NCI-H2029 (cell line): ENCODE results near the gene FYN.

ENCODE experiments used
- DNase-seq: peaks from one replicate; lab custom pipeline; 2025; lab: John Stamatoyannopoulos, UW

FYN gene

DNA sequence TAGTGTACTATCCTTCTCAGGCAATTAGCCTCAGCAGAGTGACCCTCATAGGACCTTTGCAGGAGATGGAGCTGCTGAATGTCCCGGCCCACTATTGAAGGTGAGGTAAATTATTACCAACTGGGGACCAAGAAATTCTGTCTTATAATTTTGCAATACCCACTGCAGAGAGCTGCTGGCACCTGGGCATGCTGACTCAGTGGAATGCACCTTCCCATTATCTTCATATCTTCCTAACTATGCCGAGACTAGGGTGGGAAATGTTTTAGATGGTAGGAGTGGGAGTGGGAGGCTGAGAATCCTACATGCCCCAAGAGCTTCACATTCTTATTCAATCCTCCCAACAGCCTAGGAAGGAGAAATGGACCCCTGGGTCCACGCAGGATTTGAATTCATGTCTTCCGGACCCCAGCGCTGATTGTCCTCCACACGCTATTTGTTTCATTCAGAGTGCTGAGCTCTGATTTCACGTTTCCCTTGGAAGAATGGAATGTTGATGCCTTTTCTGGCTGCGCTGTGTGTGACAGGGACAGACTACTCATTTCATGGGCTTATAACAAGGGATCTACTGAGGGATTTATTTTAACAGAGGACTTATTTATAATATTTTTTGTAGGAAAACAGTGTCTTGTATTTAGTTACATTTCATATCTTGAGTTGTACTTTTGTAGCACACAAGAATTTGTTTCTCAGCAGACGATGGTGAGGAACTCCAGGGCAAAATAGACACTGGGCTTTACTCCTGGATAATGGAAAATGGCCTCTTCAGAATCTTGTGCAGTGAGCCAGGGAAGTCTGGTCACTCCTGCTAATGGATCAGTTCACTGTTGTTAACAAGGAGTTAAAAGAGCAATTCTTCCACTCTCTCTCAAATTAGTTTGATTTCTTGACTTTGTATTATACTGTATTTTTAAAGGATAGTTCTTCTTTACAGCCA, 66.4 kb downstream of the FYN start:
- no peak for DNase-seq

DNA sequence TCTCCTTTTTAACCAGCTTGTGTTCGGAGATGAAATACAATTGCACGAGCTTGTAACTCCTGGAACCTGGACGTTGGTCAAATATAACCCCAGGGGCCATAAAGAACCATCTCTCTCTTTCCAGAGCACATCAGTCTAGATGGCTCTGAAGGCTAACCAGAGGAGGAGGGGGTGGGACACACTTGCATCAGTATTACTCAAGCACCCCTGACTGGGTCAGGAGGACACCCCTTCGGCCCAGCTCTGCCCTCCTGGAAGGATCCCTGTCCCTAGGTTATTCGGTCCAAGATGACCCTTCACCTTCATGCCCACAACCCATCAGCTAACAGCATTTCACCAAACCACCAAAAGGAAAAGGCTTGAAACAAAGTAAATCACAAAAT, 67.1 kb downstream of the FYN start:
- DNase-seq, result no peak

DNA sequence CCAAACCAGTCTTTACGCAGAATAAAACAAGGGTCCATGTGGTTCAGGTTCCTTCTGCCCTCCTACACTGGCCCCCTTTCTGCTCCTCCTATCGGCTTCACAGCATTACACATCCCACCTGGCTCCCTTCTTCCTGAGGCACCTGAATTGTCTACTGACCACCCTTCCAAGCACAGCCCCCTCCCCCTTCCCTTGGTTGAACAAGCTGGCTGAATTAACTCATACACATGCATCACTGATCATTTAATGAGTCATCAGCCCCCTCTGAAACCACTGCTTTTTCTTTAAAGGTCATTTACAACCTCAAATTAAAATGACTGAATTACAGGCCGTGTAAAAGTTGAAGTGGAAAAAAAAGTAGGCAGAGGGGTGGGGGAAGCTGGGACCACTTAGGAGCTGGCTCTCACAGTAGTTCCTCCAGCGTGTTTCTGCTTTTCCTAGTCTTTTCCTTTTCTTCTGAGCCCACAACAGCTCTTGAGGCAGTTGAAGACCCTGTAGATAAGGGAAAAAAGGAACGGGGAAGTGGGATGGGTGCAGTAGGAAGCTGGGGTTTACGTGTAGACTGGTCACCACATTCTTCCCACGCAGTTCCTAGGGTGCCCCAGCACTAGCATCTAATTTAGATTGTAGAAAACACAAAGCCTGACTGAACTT, 67.6 kb downstream of the FYN start:
- no peak for DNase-seq

DNA sequence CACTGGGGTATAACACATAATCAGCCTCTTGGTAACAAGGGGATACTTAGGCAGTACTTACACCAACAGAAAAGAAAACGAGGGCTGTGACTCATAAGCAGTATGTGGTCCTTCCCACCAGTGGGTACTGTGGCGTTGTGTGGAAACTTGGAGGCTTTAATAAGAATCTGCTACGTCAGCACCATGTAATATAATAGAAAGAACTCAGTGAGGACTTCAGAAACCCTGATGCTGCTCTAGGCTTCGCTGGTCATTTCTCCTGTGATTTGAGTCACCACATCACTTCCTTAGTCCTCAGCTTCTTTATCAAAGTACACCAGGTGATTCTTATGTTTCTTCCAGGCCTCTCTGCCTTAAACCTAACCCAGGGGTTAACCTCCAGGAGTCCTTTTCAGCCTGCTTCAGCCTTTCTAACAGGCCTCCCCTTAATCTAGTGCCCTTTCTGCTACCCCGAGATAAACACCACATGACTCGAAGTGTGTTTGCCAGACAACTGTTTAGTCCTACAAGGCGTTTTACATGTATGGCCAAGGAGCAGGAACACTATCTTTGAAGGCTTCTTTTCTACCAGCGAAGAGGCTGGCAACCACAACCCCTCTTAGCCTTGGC, 68.5 kb downstream of the FYN start:
- DNase-seq, result no peak

DNA sequence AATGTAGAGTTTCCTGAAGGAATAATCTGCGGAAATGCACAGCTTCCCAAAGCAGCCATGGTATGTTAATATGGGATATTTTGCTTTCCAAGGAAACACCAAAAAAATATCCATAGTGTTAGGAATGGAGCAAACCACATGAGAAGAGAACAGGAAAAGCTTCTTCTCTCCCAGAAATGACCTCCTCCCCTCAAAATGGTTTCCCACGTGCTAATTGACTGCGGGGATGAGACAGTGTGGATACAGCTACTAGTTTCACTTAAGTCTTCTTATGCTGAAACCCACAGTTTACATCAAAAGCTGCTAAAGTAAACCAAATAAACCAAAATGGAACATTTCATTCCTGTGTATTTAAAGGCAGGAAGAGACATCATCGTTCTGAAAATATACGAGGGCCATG, 69.4 kb downstream of the FYN start:
- DNase-seq, result no peak

DNA sequence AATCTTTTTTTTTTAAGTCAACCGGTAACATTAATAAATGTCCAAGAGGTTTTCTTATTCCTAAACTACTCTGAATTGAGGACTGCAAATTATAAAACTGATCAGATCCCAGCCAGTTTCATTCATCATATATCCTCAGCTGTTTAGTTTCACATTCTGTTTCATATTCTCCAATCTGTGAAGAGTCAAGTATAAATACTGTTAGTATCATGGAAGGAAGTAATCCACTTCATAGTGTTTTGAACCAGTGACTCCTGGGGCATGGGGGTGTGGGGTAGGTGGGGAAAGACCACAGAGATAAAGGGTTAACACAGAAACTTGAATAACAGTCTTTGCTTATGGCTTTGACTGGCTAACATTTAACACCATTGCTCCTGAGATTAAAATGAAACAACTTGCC, 69.9 kb downstream of the FYN start:
- no peak for DNase-seq

DNA sequence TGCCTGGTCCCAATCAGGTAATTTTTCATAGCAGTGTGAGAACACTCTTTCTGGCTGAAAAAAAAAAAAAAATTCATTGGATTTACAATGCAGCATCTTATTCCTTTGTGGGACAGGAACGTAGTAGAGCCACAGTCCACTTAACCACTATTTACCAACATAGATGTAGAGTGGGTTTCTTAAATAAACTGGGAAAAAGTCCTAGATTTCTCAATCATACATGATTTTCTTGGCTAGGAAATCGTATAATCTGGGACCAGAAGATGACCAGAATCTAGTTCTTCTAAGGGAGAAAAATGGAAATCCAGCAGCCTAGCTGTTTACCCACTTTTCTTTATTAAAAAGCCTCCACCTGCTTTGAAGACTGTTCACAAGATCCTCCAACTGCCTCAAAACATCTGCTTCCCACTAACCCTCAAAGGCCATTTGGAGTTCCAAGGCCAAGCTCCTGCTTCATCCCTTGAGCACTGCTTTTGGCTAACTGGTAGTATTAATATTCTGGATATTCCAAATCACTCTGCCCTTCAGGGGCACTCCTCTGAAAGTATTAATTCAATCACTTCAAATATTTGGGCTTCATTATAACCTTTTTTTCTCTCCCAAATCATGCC, 70.4 kb downstream of the FYN start:
- no peak for DNase-seq

DNA sequence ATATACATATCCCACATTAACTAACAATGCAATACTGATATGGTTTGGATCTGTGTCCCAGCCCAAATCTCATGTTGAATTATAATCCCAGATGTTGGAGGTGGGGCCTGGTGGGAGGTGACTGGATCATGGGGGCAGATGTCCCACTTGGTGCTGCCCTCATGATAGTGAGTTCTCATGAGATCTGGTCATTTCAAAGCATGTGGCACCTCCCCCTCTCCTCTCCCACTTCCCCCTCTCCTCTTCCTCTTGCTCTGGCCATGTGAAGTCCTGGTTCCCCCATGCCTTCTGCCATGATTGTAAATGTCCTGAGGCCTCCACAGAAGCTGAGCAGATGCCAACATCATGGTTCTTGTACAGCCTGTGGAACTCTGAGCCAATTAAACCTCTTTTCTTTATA, 71.2 kb downstream of the FYN start:
- no peak for DNase-seq

DNA sequence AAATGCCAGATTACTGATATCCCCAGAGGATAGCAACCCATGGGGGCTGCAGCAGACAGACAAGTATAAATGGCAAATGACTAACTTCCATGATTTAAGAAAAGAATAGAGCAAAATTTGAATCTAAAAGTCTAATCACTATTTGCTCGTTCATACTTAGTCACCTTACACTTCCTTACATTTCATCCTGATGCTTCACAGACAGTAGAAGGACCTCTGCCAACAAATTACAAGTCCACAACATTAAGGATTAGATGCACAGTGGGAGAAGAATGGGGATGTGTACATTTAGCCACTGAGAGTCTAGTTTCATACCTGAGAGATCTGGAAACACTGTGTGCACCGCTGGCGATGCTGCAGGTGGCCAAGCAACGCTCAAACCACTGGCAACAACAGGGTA, 72.4 kb downstream of the FYN start:
- DNase-seq, result no peak

DNA sequence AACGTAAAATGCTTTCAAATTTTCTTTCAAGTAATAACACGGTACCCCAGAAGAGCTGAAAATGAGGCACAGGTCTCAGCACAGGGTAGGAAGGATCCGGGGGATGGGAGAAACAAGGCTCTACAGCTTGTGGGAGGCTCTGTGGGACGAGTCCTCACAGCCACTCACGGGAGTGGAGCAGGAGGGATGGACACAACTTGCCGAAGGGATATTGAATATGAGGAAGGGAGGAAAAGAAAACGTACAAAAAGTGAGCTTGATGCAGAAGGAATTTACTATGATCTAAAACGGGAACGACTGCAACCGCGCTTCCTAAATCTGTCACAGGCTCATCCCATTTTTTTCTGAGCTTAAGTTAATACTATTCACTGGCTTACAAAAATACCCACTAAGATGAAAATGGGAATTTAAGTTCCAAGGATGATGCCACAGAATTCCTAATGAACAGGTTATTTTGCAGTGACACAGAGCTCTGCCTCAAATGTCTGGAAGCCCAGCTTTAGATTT, 72.9 kb downstream of the FYN start:
- DNase-seq, result no peak

DNA sequence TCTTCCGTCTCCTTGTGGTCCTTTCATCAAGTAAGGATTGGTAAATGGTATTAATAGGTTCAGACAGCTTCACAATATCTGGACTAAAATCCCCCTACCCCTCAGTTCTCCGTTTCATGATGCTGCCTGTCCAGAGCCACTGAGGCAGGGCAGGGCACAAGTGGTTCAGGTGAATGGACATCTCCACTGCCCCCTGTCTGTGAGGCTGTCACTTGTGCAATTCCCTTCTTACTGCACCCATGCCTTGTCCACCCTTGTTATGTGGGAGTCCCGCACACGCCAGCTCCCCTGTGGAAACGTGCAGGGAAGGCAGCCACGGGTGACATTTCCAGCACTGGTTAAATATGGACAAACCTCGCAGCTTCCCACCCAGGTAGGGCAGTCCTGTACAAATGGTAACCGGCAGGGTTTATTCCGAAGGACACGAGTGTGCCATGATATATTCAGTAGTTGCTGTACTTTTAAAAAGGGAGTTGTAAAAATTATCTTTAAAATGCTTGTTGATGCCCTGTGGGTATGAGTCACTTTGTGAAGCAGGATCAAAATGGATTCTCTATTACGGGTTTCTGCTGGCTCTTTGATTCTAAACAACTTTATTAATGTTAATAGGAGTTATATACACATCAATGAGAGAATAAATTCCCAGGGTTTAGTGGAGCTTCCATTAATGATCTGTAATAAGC, 73.5 kb downstream of the FYN start:
- DNase-seq, result no peak

DNA sequence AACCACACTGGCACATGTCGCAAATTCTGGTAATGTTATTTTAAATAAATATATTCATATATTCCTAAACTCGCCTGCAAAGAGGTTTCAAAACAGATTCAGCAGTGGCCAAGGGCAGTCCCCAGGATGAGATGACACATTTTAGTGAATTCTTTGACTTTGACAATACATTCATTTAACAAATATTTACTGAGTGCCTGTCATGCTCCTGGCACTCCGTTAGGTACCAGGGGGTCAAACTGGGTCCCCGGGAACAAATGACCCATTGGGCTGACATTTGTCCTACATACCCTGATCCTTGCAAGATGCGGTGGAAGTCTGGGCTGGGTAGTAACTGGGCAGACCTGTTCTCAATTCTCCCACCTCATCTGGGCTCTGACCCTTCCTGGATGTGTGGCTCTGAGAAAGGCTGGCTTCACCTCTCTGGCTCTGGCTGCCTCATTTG, 74.9 kb downstream of the FYN start:
- DNase-seq, result no peak

DNA sequence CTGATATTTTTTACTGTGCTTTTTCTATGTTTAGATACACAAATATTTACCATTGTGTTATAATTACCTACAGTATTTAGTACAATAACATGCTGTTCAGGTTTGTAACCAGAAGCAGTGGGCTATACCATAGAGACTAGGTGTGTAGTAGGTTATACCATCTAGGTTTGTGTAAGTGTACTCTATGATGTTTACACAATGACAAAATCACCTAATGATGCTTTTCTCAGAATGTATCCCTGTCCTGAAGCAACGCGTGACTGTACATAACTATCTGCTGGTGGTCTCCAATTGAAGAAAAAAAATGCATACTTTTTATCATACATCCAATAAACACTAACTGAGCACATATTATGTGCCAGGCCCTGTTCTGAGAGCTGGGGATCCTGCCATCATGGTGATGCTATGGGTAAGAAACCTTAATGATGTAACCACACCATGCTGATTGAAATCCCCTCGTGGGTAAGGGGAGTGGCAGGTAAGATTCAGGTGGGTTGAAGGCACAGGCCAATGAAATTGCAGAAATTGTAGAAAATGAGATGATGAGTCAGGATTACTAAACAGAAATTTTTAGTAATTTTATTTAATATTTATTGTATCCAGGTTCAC, 76.8 kb downstream of the FYN start:
- no peak for DNase-seq

DNA sequence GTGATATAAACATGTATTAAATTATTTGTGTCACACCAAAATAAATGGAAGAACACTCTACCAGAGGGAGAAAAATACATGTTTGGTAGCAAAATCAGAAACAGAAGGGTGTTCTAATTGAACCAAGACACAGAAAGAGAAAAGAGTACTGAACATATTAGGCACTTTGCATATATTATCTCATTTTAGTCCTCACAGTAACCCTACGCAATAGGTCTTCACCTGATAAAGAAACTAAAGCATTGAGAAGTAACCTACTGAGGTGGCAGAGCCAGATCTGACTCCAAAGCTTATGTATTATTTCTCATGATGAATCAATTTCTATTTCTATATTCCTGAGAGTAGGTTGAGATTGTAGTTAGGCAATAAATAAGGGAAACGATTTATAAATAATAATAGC, 77.7 kb downstream of the FYN start:
- DNase-seq, result no peak

DNA sequence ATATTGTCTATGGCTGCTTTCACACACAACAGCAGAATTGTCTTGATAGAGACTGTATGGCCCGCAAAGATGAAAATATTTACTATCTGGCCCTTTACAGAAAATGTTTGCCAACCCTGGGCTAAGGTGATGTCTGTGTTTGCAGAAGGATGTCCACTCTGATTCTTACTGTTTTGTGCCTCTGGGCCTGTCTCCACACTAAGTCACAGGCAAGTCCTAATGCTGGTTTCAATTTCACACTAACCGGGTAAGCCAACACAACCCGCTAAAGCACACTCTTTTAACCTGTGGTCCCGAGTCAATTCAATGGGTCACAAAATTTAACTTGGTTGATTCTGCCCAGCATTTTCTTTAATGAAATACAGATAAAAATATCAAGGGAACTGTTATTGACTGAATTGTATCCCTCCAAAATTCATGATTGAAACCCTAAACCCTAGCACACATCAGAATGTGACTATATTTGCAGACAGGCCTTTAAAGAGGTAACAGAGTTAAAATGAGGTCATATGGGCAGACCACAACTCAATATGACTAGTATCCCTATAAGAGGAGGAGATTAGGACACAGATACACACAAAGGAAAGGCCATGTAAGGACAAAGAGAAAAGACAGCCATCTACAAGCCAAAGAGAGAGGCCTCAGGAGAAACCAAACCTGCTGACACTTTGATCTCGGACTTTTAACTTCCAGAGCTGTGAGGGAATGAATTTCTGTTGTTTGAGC, 78.4 kb downstream of the FYN start:
- DNase-seq, result peak; percentile 67

DNA sequence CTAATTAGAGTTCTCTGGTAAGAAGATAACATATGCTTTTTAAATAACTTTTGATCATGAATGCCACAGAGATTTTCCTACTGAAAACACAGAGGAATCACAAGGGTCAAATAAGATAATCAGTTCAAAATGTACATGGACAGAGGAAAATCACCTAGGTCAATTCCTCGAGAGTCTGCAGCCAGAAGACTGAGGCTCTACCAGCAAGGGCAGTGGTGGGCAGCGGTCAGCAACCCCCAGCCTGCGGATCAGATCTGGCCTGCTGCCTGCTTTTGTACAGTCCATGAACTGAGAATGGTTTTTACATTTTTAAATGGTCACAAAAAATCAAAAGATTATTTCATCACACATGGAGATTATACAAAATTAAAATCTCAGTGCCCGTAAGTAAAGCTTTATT, 79.0 kb downstream of the FYN start:
- no peak for DNase-seq

DNA sequence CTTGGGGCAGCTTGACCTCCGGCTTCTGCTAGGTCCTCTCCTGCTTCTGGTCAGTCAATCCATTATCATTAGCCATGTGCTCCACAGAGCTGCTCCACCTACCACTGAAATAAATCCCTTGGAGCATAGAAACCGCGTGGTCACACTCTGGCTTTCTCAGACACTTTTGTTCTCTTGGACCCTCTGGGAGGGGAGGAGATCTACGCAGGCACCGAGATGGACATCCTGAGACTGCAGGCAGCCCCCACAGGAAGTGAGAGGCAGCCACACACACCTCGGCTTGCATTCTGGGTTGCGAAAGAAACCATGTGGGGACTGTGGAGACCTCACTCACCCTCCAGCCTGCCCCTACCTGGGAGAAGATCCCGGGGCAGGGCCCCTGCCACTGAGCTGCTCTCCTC, 79.5 kb downstream of the FYN start:
- no peak for DNase-seq

DNA sequence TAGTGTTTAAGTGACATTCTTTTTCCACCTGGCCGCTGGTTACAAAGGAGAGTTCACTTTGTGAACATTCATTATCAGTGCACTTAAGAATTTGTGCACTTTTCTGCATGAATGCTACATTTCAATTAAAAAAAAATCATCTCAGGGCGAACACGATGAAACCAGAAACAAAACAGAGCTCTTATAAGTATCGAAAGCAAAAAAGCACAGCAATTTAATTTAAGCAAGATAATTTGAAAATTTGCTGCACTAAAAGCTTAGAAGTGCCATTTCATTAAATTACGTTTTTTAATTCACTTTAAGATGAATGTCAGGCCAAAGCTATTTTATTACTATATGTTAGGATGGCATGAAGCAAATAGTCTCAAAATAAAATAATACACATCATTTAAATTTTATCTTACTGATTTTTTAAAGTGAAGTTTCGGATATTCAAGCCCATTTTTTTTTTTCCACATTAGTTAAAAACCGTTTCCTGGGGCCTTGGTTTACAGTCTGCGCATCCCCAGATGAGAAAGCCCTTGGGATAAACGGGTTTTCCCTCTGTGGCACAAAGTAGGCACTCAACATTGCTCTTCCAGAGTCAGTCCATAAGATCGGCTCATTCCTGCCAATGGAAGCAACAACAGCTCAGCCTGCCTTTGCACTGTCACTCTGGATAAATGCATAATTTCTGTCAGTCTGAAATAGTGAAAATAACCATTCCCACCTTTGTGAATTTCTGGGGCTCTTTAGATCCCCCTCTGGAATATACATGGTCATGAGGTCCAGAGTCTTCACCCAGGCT, 80.1 kb downstream of the FYN start:
- DNase-seq, result no peak

DNA sequence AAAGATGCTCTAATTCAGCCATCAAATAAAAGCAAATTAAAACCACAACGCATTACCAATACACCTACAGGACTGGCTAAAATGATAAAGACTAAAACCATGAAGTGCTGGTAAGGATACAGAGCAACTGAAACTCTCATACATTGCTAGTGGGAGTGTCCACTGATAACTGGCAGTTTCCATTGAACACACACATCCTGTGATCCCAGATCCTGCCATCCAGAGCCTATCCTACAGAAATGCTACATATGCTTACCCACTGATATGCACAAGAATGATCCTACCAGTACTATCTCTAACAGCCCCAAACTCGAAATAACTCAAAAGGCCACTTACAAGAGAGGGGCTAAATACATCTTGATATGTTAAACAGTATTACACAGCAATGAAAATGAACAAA, 81.0 kb downstream of the FYN start:
- no peak for DNase-seq

DNA sequence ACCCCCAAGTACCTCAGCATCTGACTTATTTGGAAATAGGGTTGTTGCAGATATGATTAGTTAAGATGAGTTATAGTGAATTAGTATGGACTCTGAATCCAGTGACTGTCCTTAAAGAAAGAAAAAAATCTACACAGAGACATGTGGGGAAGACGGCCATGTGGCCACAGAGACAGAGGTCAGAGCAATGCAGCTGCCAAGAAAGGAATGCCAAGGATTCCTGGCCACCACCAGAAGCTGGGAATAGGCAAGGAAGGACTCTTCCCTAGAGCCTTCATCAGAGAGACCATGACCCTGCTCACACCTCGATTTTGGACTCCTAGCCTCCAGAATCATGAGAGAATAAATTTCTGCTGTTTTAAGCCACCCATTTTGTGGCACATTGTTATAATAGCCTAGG, 81.8 kb downstream of the FYN start:
- no peak for DNase-seq
